ENCODE measurements around the gene LEPR. TPM values are rescaled to one million over a fixed set of nuclear protein-coding genes. Genes with fewer than 3 reads are reported as not detected.

The LEPR gene
- total RNA-seq (10 to 100 TPM; 16.6 to 24.7 TPM), polyA plus RNA-seq (ENCODE audit: insufficient read length in 6 of 6) (10 to 100 TPM; 30.0 to 47.7 (median 37.0) TPM)
- long read RNA-seq, donor 1, full-length matches to known transcripts = 3 of 3 reads
- long read RNA-seq, donor 1, partial matches to known transcripts = 0 of 3 reads
- long read RNA-seq, donor 1, other reads (novel, unspliced or antisense) = 0 of 3 reads
- long read RNA-seq, donor 2, full-length matches to known transcripts = 7 of 16 reads
- long read RNA-seq, donor 2, partial matches to known transcripts = 9 of 16 reads
- long read RNA-seq, donor 2, other reads (novel, unspliced or antisense) = 0 of 16 reads
- long read RNA-seq, donor 3, full-length matches to known transcripts = 3 of 3 reads
- long read RNA-seq, donor 3, partial matches to known transcripts = 0 of 3 reads
- long read RNA-seq, donor 3, other reads (novel, unspliced or antisense) = 0 of 3 reads
- long read RNA-seq, donor 4, partial matches to known transcripts = 0 of 4 reads
- long read RNA-seq, donor 4, other reads (novel, unspliced or antisense) = 4 of 4 reads
- long read RNA-seq, donor 5, full-length matches to known transcripts = 1 of 1 reads
- long read RNA-seq, donor 5, partial matches to known transcripts = 0 of 1 reads
- long read RNA-seq, donor 5, other reads (novel, unspliced or antisense) = 0 of 1 reads
- long read RNA-seq, donor 6, full-length matches to known transcripts = 5 of 5 reads
- long read RNA-seq, donor 6, partial matches to known transcripts = 0 of 5 reads
- long read RNA-seq, donor 6, other reads (novel, unspliced or antisense) = 0 of 5 reads
- long read RNA-seq, donor 7, full-length matches to known transcripts = 2 of 2 reads
- long read RNA-seq, donor 7, partial matches to known transcripts = 0 of 2 reads
- long read RNA-seq, donor 7, other reads (novel, unspliced or antisense) = 0 of 2 reads
- long read RNA-seq, donor 8, full-length matches to known transcripts = 2 of 2 reads
- long read RNA-seq, donor 8, partial matches to known transcripts = 0 of 2 reads
- long read RNA-seq, donor 8, other reads (novel, unspliced or antisense) = 0 of 2 reads
- long read RNA-seq, donor 9 = 0 reads
- long read RNA-seq, donor 10, partial matches to known transcripts = 0 of 1 reads
- long read RNA-seq, donor 10, other reads (novel, unspliced or antisense) = 1 of 1 reads
- long read RNA-seq, donor 11, full-length matches to known transcripts = 3 of 3 reads
- long read RNA-seq, donor 11, partial matches to known transcripts = 0 of 3 reads
- long read RNA-seq, donor 11, other reads (novel, unspliced or antisense) = 0 of 3 reads
- long read RNA-seq, donor 12 = 0 reads

- ATAC-seq (peak; percentile 30), DNase-seq (no peak)
- Histone ChIP-seq H3K27ac (peak within 1 kb of the TSS; percentile 99), H3K4me3 (peak within 1 kb of the TSS; percentile 72 to 87), H3K9me3 (no peaks in the 10 kb centered on the region), H3K36me3 (peaks cover 0 to 5% of the 10 kb centered on the region in 2 donors), H3K4me1 (peaks cover 0 to 45% of the 10 kb centered on the region in 2 donors), H3K27me3 (no peaks in the 10 kb centered on the region)
- intact Hi-C loops (cut with DNase I) = no loop called here
- no peak for TF ChIP-seq CTCF (IDR thresholded peaks at IDR 0.05)
Measured at GRCh38 chr1:65420590-65421350, at the start of gene LEPR, which contains the start of gene LEPROT. Gene LEPR, plus strand, starts transcription at chr1:65420668. Its CDS starts 144,898 bp downstream, at chr1:65565566. Gene LEPROT, plus strand, starts transcription at chr1:65420668. Its CDS starts 57 bp downstream, at chr1:65420725.

- H3K4me3 ChIP-seq = no peak overlapping the region
- TF ChIP-seq CTCF (IDR thresholded peaks at IDR 0.05) = no peak
- intact Hi-C loops (cut with DNase I) = no loop called here
- ATAC-seq (no peak), DNase-seq (no peak)
- no peaks in the 10 kb centered on the region for H3K36me3 ChIP-seq
- H3K27ac ChIP-seq = no peak overlapping the region
- no peaks in the 10 kb centered on the region for H3K9me3 ChIP-seq
- H3K27me3 ChIP-seq = no peaks in the 10 kb centered on the region
- no peaks in the 10 kb centered on the region for H3K4me1 ChIP-seq
Measured at GRCh38 chr1:65371544-65371943, 48.9 kb upstream of the LEPR start.

- intact Hi-C loops (cut with DNase I) = no loop called here
- no peak for TF ChIP-seq CTCF (IDR thresholded peaks at IDR 0.05)
- no peak overlapping the region for H3K4me3 ChIP-seq
- H3K27me3 ChIP-seq = no peaks in the 10 kb centered on the region
- H3K9me3 ChIP-seq = no peaks in the 10 kb centered on the region
- H3K36me3 ChIP-seq = no peaks in the 10 kb centered on the region
- ATAC-seq (no peak), DNase-seq (no peak)
- no peak overlapping the region for H3K27ac ChIP-seq
- no peaks in the 10 kb centered on the region for H3K4me1 ChIP-seq
Measured at GRCh38 chr1:65372557-65372956, 47.9 kb upstream of the LEPR start.

GRCh38 chr1:65377496-65378246 lies 42.8 kb upstream of the LEPR start:
- Histone ChIP-seq H3K27ac (no peak overlapping the region), H3K27me3 (no peaks in the 10 kb centered on the region), H3K4me1 (no peaks in the 10 kb centered on the region), H3K36me3 (no peaks in the 10 kb centered on the region), H3K4me3 (no peak overlapping the region), H3K9me3 (no peaks in the 10 kb centered on the region)
- DNase-seq (no peak), ATAC-seq (no peak)
- no peak for TF ChIP-seq CTCF (IDR thresholded peaks at IDR 0.05)
- intact Hi-C loops (cut with DNase I) = no loop called here

Data from left lung (tissue), 14 donors.